DOHH2 (cell line): ENCODE data around the gene ELAVL4.

Experiments used
- H3F3A ChIP-seq: fragments of 200-600 bp; sonication (generic), shearing (Covaris generic); 2 replicates; pipeline ENCODE4 v1.6.0; 2016; ENCODE audit warnings: antibody characterized with exemption, mild to moderate bottlenecking; ENCODE audit not compliant: control insufficient read depth, insufficient read depth
- H3K27ac ChIP-seq: fragments of 200-600 bp; sonication (generic); 2 replicates; pipeline ENCODE4 v1.5.1; 2014; ENCODE audit warnings: low read depth, mild to moderate bottlenecking, low read length, moderate library complexity
- H3K27me3 ChIP-seq: fragments of 200-600 bp; sonication (generic); 2 replicates; pipeline ENCODE4 v1.6.1; 2014; ENCODE audit warnings: mild to moderate bottlenecking, low read length, mixed read lengths; ENCODE audit not compliant: control insufficient read depth
- H3K36me3 ChIP-seq: fragments of 200-600 bp; sonication (generic); 2 replicates; pipeline ENCODE4 v1.6.1; 2014; ENCODE audit warnings: mild to moderate bottlenecking, low read length, moderate library complexity, mixed read lengths; ENCODE audit not compliant: control insufficient read depth
- H3K4me1 ChIP-seq: fragments of 200-600 bp; sonication (generic); 2 replicates; pipeline ENCODE4 v1.6.1; 2014; ENCODE audit warnings: mild to moderate bottlenecking, low read length, mixed read lengths; ENCODE audit not compliant: control insufficient read depth
- H3K4me2 ChIP-seq: fragments of 200-600 bp; sonication (generic); 2 replicates; pipeline ENCODE4 v1.6.0; 2014; ENCODE audit warnings: mild to moderate bottlenecking, low read length, moderate library complexity
- H3K4me3 ChIP-seq: fragments of 200-600 bp; sonication (generic); 2 replicates; pipeline ENCODE4 v1.5.1; 2014; ENCODE audit warnings: mild to moderate bottlenecking, low read length, mixed read lengths
- H3K79me2 ChIP-seq: fragments of 200-600 bp; sonication (generic); 2 replicates; pipeline ENCODE4 v1.6.1; 2014; ENCODE audit warnings: mild to moderate bottlenecking, low read length, mixed read lengths; ENCODE audit not compliant: control insufficient read depth
- H3K9me2 ChIP-seq: fragments of 200-600 bp; sonication (generic); replicated peaks from 2 replicates; pipeline ENCODE4 v1.6.1; 2014; ENCODE audit warnings: mild to moderate bottlenecking, low read length, mixed read lengths; ENCODE audit not compliant: control insufficient read depth
- H3K9me3 ChIP-seq: fragments of 200-600 bp; sonication (generic); 2 replicates; pipeline ENCODE4 v1.6.1; 2014; ENCODE audit warnings: antibody characterized with exemption, low read length, mixed read lengths; ENCODE audit not compliant: control insufficient read depth, insufficient read depth
- H4K20me1 ChIP-seq: fragments of 200-600 bp; sonication (generic); 2 replicates; pipeline ENCODE4 v1.6.0; 2014; ENCODE audit warnings: low read depth, mild to moderate bottlenecking, antibody characterized with exemption, low read length, moderate library complexity; ENCODE audit not compliant: control insufficient read depth, insufficient read depth
- EZH2phosphoT487 ChIP-seq: fragments of 200-600 bp; sonication (generic); IDR thresholded peaks from 2 replicates; pipeline ENCODE4 v1.6.1; 2017; ENCODE audit warnings: borderline replicate concordance, mild to moderate bottlenecking, antibody characterized with exemption, low read length, moderate library complexity, mixed read lengths
- TF ChIP-seq, protein P1 (sequence below): fragments of 200-600 bp; sonication (generic); IDR thresholded peaks from one replicate; pipeline ENCODE4 v1.5.1; 2014; ENCODE audit warnings: antibody characterized with exemption, mild to moderate bottlenecking, low read depth, low read length; ENCODE audit not compliant: poor library complexity, severe bottlenecking

ELAVL4 gene

DNA sequence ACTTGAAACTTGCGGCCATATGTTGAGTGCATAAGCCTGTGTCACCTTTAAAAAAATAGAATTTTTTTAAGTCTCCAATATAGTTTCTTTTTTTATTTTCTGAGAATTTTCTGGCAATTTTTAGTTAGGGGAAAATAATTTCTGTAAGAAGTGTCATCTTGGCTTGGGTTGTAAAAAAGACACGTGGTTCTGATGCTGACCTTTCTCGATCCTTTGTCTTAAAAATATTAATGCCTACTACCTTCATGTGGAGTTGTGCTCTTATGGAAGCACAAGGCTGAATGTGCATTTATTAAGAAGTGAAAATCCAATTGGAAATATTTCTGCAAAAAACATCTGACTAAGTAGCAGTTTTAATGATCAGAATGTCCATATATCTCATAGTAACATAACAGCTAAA lies 3.5 kb downstream of the ELAVL4 start:
- no peaks in the 10 kb centered on the region for H3F3A ChIP-seq
- H4K20me1 ChIP-seq: no peaks in the 10 kb centered on the region
- H3K27ac ChIP-seq: no peak overlapping the region
- H3K9me2 ChIP-seq: no peaks in the 10 kb centered on the region
- TF ChIP-seq, protein P1, sequence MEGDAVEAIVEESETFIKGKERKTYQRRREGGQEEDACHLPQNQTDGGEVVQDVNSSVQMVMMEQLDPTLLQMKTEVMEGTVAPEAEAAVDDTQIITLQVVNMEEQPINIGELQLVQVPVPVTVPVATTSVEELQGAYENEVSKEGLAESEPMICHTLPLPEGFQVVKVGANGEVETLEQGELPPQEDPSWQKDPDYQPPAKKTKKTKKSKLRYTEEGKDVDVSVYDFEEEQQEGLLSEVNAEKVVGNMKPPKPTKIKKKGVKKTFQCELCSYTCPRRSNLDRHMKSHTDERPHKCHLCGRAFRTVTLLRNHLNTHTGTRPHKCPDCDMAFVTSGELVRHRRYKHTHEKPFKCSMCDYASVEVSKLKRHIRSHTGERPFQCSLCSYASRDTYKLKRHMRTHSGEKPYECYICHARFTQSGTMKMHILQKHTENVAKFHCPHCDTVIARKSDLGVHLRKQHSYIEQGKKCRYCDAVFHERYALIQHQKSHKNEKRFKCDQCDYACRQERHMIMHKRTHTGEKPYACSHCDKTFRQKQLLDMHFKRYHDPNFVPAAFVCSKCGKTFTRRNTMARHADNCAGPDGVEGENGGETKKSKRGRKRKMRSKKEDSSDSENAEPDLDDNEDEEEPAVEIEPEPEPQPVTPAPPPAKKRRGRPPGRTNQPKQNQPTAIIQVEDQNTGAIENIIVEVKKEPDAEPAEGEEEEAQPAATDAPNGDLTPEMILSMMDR: no peak
- no peak for TF ChIP-seq EZH2phosphoT487
- no peak overlapping the region for H3K4me3 ChIP-seq
- no peaks in the 10 kb centered on the region for H3K9me3 ChIP-seq
- H3K36me3 ChIP-seq: no peaks in the 10 kb centered on the region
- H3K4me1 ChIP-seq: no peaks in the 10 kb centered on the region
- H3K27me3 ChIP-seq: peaks cover 36% of the 10 kb centered on the region
- H3K79me2 ChIP-seq: no peaks in the 10 kb centered on the region
- no peak overlapping the region for H3K4me2 ChIP-seq

DNA sequence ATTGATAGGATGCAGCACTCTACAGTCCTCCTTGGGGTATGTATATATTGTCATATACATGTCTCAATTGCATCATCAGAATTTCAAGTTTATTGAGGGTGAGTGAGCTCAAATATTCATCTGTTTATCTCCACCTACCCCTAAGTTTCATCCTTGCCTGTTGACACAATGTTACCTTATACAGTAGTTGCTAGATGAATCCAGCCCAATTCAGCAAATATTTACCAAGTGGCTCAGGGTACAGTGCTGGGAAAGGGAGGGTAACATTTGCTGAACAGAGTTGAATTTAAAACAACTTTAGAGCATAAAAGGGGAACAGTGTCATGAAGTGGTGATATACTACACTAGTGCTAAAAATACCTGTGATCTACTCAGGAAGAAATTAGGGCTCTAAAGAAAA lies 14.4 kb downstream of the ELAVL4 start:
- no peaks in the 10 kb centered on the region for H3F3A ChIP-seq
- H3K4me1 ChIP-seq: no peaks in the 10 kb centered on the region
- peaks cover 9% of the 10 kb centered on the region; the same call in 1 of the 2 replicates for H3K27me3 ChIP-seq
- H3K36me3 ChIP-seq: no peaks in the 10 kb centered on the region
- H3K79me2 ChIP-seq: no peaks in the 10 kb centered on the region
- no peaks in the 10 kb centered on the region for H4K20me1 ChIP-seq
- H3K4me3 ChIP-seq: no peak overlapping the region
- H3K27ac ChIP-seq: no peak overlapping the region
- TF ChIP-seq, protein P1: no peak
- no peak for TF ChIP-seq EZH2phosphoT487
- no peaks in the 10 kb centered on the region for H3K9me2 ChIP-seq
- no peaks in the 10 kb centered on the region for H3K9me3 ChIP-seq
- H3K4me2 ChIP-seq: no peak overlapping the region

DNA sequence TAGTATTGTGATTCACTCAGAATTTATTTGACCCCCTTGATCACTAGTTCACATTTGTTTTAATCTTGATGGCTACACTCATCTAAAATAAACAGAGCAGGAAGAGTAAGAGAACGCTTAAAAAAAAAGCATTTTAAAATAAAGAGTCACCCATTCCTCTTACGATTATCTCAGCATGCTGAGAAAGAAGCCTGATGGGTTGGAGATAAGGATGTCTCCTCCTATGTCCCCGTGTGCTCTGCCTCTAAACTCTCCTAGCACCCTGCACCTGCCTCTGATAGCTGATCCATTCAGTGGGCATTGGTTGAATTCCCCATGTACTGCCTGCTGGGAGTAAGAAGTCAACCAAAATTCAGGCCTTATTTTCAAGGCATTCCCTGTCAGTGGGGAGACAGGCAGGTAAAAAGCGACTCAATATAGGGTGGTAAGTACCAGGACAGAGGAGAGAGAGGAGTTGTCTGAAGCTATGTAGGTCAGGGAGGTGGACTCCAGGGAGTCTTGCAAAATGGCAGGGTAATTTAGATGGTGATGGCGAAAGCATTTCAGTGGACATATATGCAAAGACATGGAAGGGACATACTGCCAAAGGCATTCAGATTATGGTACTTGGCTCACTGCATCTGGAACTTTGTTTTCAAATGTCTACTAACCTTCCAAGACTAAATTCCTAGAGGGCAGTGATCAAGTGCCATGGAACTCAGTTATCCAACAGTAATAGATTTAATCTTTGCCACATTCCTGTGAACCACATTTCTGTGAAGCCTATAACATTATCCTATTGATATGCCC lies 18.4 kb downstream of the ELAVL4 start:
- no peaks in the 10 kb centered on the region for H3K79me2 ChIP-seq
- H3K27me3 ChIP-seq: peaks cover 8% of the 10 kb centered on the region
- H3K27ac ChIP-seq: no peak overlapping the region
- H4K20me1 ChIP-seq: no peaks in the 10 kb centered on the region
- H3K9me2 ChIP-seq: no peaks in the 10 kb centered on the region
- no peaks in the 10 kb centered on the region for H3F3A ChIP-seq
- H3K4me1 ChIP-seq: no peaks in the 10 kb centered on the region
- no peak overlapping the region for H3K4me3 ChIP-seq
- no peaks in the 10 kb centered on the region for H3K36me3 ChIP-seq
- no peaks in the 10 kb centered on the region for H3K9me3 ChIP-seq
- TF ChIP-seq, protein P1: no peak
- no peak for TF ChIP-seq EZH2phosphoT487
- H3K4me2 ChIP-seq: no peak overlapping the region
